ENCODE measurements around the gene TMEM236. TPM values are rescaled to one million over a fixed set of nuclear protein-coding genes. Genes with fewer than 3 reads are reported as not detected.

TMEM236 gene
- total and polyA plus RNA-seq, 9 of the 15 experiments (the other 6 are each of a cell fraction or from before 2014, with no cell fraction given) = 0.04 to 0.13 (median 0.04) TPM; not detected in 4

DNA sequence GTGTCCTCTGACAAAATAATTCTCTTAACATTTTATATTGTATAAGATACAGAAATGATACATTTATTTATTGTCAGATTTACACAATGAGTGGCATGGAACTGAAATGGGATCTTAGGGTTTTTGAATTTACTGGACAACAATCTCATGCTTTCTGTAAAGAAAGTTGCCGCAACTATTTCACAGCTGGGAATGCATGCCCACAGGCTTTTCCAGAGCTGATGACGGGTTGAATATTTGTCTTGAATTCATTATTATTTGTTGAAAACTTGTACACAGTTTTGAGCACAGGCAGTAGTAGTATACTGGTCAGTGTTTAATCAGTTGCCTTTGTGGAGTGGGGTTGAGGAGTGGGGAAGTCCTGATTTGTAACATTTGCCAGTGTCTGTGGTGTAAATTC lies 36.6 kb downstream of the TMEM236 start (continued):
- TF ChIP-seq TEAD4 (IDR thresholded peaks at IDR 0.05; ENCODE audit: low read length) = no peak
- TF ChIP-seq TEAD4 (CRISPR knock-in tag; IDR thresholded peaks at IDR 0.05; ENCODE audit: borderline replicate concordance) = no peak

DNA sequence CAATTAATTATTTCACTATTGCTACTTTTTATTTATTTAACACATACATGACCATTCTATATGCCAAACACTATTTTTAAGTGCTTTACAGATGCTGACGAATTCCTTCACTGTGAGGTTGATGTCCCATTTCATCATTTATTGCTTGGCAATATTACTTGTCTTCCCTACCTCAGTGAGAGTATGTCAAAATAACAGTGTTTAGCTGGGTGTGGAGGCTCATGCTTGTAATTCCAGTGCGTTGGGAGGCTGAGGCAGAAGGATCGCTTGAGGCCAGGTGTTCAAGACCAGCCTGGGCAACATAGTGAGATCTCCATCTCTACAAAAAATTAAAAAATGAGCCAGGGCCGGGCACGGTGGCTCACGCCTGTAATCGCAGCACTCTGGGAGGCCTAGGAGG lies 37.4 kb downstream of the TMEM236 start:
- no peak overlapping the region for H3K4me2 ChIP-seq (ENCODE audit: insufficient read depth, low read length)
- no TSS peak for BruUV-seq (replicated peaks)
- H3K27me3 ChIP-seq (ENCODE audit: control insufficient read depth in 2 of 2, insufficient read depth in 2 of 2, low read length in 2 of 2) = peaks cover 0 to 3% of the 10 kb centered on the region in 2 experiments; a peak in 1 of 5 replicates
- no peak overlapping the region for H3K9ac ChIP-seq (ENCODE audit: insufficient read depth in 1 of 2, low read depth in 2 of 2, low read length in 2 of 2)
- FAIRE-seq (no peak), DNase-seq (ENCODE audit: extremely low read depth in 1 of 4, low spot score in 3 of 4) (no peak), ATAC-seq (no peak)
- H3K9me3 ChIP-seq (replicated peaks; ENCODE audit: control insufficient read depth, insufficient read depth, low read depth, low read length) = no peaks in the 10 kb centered on the region
- no peak overlapping the region for H2AFZ ChIP-seq (ENCODE audit: low read depth, low read length)
- no peaks in the 10 kb centered on the region for H4K20me1 ChIP-seq (replicated peaks; ENCODE audit: control insufficient read depth, insufficient read depth, low read length)
- TF ChIP-seq RHOXF2B (CRISPR knock-in tag; conservative IDR thresholded peaks at IDR 0.05) (no peak), BHLHE40 (IDR thresholded peaks at IDR 0.05; ENCODE audit: low read length) (no peak), MTF1 (CRISPR knock-in tag; IDR thresholded peaks at IDR 0.05; ENCODE audit: borderline replicate concordance) (no peak), RFX1 (IDR thresholded peaks at IDR 0.05) (no peak), CHCHD3 (CRISPR knock-in tag; IDR thresholded peaks at IDR 0.05) (no peak), MTA2 (IDR thresholded peaks at IDR 0.05; ENCODE audit: low read depth) (no peak)
- TF ChIP-seq, protein P1, sequence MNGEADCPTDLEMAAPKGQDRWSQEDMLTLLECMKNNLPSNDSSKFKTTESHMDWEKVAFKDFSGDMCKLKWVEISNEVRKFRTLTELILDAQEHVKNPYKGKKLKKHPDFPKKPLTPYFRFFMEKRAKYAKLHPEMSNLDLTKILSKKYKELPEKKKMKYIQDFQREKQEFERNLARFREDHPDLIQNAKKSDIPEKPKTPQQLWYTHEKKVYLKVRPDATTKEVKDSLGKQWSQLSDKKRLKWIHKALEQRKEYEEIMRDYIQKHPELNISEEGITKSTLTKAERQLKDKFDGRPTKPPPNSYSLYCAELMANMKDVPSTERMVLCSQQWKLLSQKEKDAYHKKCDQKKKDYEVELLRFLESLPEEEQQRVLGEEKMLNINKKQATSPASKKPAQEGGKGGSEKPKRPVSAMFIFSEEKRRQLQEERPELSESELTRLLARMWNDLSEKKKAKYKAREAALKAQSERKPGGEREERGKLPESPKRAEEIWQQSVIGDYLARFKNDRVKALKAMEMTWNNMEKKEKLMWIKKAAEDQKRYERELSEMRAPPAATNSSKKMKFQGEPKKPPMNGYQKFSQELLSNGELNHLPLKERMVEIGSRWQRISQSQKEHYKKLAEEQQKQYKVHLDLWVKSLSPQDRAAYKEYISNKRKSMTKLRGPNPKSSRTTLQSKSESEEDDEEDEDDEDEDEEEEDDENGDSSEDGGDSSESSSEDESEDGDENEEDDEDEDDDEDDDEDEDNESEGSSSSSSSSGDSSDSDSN (IDR thresholded peaks at IDR 0.05; ENCODE audit: borderline replicate concordance in 1 of 2, low read depth in 2 of 2, low read length in 2 of 2) = no peak
- TF ChIP-seq, protein P2, sequence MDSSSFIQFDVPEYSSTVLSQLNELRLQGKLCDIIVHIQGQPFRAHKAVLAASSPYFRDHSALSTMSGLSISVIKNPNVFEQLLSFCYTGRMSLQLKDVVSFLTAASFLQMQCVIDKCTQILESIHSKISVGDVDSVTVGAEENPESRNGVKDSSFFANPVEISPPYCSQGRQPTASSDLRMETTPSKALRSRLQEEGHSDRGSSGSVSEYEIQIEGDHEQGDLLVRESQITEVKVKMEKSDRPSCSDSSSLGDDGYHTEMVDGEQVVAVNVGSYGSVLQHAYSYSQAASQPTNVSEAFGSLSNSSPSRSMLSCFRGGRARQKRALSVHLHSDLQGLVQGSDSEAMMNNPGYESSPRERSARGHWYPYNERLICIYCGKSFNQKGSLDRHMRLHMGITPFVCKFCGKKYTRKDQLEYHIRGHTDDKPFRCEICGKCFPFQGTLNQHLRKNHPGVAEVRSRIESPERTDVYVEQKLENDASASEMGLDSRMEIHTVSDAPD (CRISPR knock-in tag; IDR thresholded peaks at IDR 0.05) = no peak
- TF ChIP-seq, protein P3, sequence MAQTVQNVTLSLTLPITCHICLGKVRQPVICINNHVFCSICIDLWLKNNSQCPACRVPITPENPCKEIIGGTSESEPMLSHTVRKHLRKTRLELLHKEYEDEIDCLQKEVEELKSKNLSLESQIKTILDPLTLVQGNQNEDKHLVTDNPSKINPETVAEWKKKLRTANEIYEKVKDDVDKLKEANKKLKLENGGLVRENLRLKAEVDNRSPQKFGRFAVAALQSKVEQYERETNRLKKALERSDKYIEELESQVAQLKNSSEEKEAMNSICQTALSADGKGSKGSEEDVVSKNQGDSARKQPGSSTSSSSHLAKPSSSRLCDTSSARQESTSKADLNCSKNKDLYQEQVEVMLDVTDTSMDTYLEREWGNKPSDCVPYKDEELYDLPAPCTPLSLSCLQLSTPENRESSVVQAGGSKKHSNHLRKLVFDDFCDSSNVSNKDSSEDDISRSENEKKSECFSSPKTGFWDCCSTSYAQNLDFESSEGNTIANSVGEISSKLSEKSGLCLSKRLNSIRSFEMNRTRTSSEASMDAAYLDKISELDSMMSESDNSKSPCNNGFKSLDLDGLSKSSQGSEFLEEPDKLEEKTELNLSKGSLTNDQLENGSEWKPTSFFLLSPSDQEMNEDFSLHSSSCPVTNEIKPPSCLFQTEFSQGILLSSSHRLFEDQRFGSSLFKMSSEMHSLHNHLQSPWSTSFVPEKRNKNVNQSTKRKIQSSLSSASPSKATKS (CRISPR knock-in tag; IDR thresholded peaks at IDR 0.05) = no peak
- CTCF ChIA-PET (ENCODE audit: low intra/inter-chr PET ratio) = no interaction called here
- 35% methylated on average over 7 of the region's 7 CpGs for WGBS (ENCODE audit: insufficient coverage, low coverage, missing lambda C conversion rate)
- POLR2A ChIA-PET = interaction anchor here (0.6 kb wide), 1 partner anchor 10 kb away, joined by 5 read pairs; no protein-coding TSS in a partner anchor
- no peaks in the 10 kb centered on the region for H3K79me2 ChIP-seq (ENCODE audit: control insufficient read depth, insufficient read depth, low read length)
- in situ Hi-C loops (cut with MboI) = no loop called here
- H3K36me3 ChIP-seq (ENCODE audit: control insufficient read depth, insufficient read depth, low read length) = no peaks in the 10 kb centered on the region
- H3K27ac ChIP-seq (ENCODE audit: extremely low read depth, low read depth, low read length) = no peak overlapping the region
- intact Hi-C loops (cut with micrococcal nuclease) = no loop called here
- no peaks in the 10 kb centered on the region for H3K9me1 ChIP-seq (ENCODE audit: control insufficient read depth, insufficient read depth, low read length)
- H3K4me1 ChIP-seq (replicated peaks in 1 of 2; ENCODE audit: control insufficient read depth in 2 of 2, insufficient read depth in 2 of 2, low read length in 2 of 2) = peaks cover 0 to 19% of the 10 kb centered on the region in 2 experiments; a peak in 3 of 5 replicates
- H3K4me3 ChIP-seq = no peak overlapping the region
